ENCODE data around the gene TMEM171.

TMEM171 gene

GRCh38 chr5:73174100-73174815 is 53.9 kb downstream of the TMEM171 start:
- H3K4me3 ChIP-seq (ENCODE audit: severe bottlenecking): no peak overlapping the region
- H3K4me1 ChIP-seq (ENCODE audit: insufficient read depth, poor library complexity, severe bottlenecking): no peaks in the 10 kb centered on the region
- no peaks in the 10 kb centered on the region for H3K9me3 ChIP-seq (ENCODE audit: severe bottlenecking)
- no peak for ATAC-seq (ENCODE audit: low read depth)
- H3K36me3 ChIP-seq (ENCODE audit: low read depth): no peaks in the 10 kb centered on the region
- DNase-seq (ENCODE audit: low spot score): no peak
- no peaks in the 10 kb centered on the region for H3K27me3 ChIP-seq (ENCODE audit: insufficient read depth, poor library complexity, severe bottlenecking)
- no peak for TF ChIP-seq CTCF (IDR thresholded peaks at IDR 0.05; ENCODE audit: poor library complexity, severe bottlenecking)
- H3K27ac ChIP-seq (ENCODE audit: poor library complexity, severe bottlenecking): no peak overlapping the region

- no peak for TF ChIP-seq CTCF (IDR thresholded peaks at IDR 0.05; ENCODE audit: poor library complexity, severe bottlenecking)
- Histone ChIP-seq H3K27ac (ENCODE audit: poor library complexity, severe bottlenecking) (no peak overlapping the region), H3K4me3 (ENCODE audit: severe bottlenecking) (no peak overlapping the region), H3K9me3 (ENCODE audit: severe bottlenecking) (no peaks in the 10 kb centered on the region), H3K27me3 (ENCODE audit: insufficient read depth, poor library complexity, severe bottlenecking) (no peaks in the 10 kb centered on the region), H3K36me3 (ENCODE audit: low read depth) (no peaks in the 10 kb centered on the region), H3K4me1 (ENCODE audit: insufficient read depth, poor library complexity, severe bottlenecking) (no peaks in the 10 kb centered on the region)
- ATAC-seq (ENCODE audit: low read depth): no peak
- no peak for DNase-seq (ENCODE audit: low spot score)
These were observed 55.9 kb downstream of the TMEM171 start for GRCh38 chr5:73176250-73176649.

GRCh38 chr5:73178265-73178664 is 57.9 kb downstream of the TMEM171 start:
- H3K27ac ChIP-seq (ENCODE audit: poor library complexity, severe bottlenecking): no peak overlapping the region
- H3K27me3 ChIP-seq (ENCODE audit: insufficient read depth, poor library complexity, severe bottlenecking): no peaks in the 10 kb centered on the region
- H3K4me1 ChIP-seq (ENCODE audit: insufficient read depth, poor library complexity, severe bottlenecking): no peaks in the 10 kb centered on the region
- DNase-seq (ENCODE audit: low spot score) (no peak), ATAC-seq (ENCODE audit: low read depth) (no peak)
- H3K4me3 ChIP-seq (ENCODE audit: severe bottlenecking): no peak overlapping the region
- no peaks in the 10 kb centered on the region for H3K9me3 ChIP-seq (ENCODE audit: severe bottlenecking)
- no peak for TF ChIP-seq CTCF (IDR thresholded peaks at IDR 0.05; ENCODE audit: poor library complexity, severe bottlenecking)
- H3K36me3 ChIP-seq (ENCODE audit: low read depth): no peaks in the 10 kb centered on the region

- Histone ChIP-seq H3K4me3 (ENCODE audit: severe bottlenecking) (no peak overlapping the region), H3K9me3 (ENCODE audit: severe bottlenecking) (no peaks in the 10 kb centered on the region), H3K4me1 (ENCODE audit: insufficient read depth, poor library complexity, severe bottlenecking) (no peaks in the 10 kb centered on the region), H3K27ac (ENCODE audit: poor library complexity, severe bottlenecking) (no peak overlapping the region), H3K27me3 (ENCODE audit: insufficient read depth, poor library complexity, severe bottlenecking) (no peaks in the 10 kb centered on the region), H3K36me3 (ENCODE audit: low read depth) (no peaks in the 10 kb centered on the region)
- TF ChIP-seq CTCF (IDR thresholded peaks at IDR 0.05; ENCODE audit: poor library complexity, severe bottlenecking): no peak
- ATAC-seq (ENCODE audit: low read depth) (no peak), DNase-seq (ENCODE audit: low spot score) (no peak)
These were observed 59.4 kb downstream of the TMEM171 start for GRCh38 chr5:73179730-73180129.

GRCh38 chr5:73180566-73180965 is 60.2 kb downstream of the TMEM171 start:
- ATAC-seq (ENCODE audit: low read depth) (no peak; the same call in 2 of the 3 replicates), DNase-seq (ENCODE audit: low spot score) (no peak)
- Histone ChIP-seq H3K4me1 (ENCODE audit: insufficient read depth, poor library complexity, severe bottlenecking) (no peaks in the 10 kb centered on the region), H3K4me3 (ENCODE audit: severe bottlenecking) (no peak overlapping the region), H3K9me3 (ENCODE audit: severe bottlenecking) (peaks cover 3% of the 10 kb centered on the region), H3K36me3 (ENCODE audit: low read depth) (no peaks in the 10 kb centered on the region), H3K27me3 (ENCODE audit: insufficient read depth, poor library complexity, severe bottlenecking) (no peaks in the 10 kb centered on the region), H3K27ac (ENCODE audit: poor library complexity, severe bottlenecking) (no peak overlapping the region)
- TF ChIP-seq CTCF (IDR thresholded peaks at IDR 0.05; ENCODE audit: poor library complexity, severe bottlenecking): no peak

Measured in RWPE2 (cell line).